Glutamatergic neuron (in vitro differentiated cells): ENCODE results near the gene TFR2. TPM values are rescaled to one million over a fixed set of nuclear protein-coding genes. Genes with fewer than 3 reads are reported as not detected.

ENCODE experiments used
- DNase-seq: peaks from one replicate; pipeline ENCODE4 v3.0.0; 2022
- H3K27ac Mint-ChIP-seq: one replicate; pipeline ENCODE4 v1.8.0; 2020; ENCODE audit warnings: mild to moderate bottlenecking, mixed read lengths, inconsistent platforms; ENCODE audit not compliant: unreplicated experiment
- H3K27me3 Mint-ChIP-seq: one replicate; pipeline ENCODE4 v1.8.0; 2020; ENCODE audit warnings: mild to moderate bottlenecking, moderate library complexity, mixed read lengths, inconsistent platforms; ENCODE audit not compliant: unreplicated experiment
- H3K36me3 Mint-ChIP-seq: one replicate; pipeline ENCODE4 v1.8.0; 2020; ENCODE audit warnings: mild to moderate bottlenecking, mixed read lengths, inconsistent platforms; ENCODE audit not compliant: unreplicated experiment
- H3K4me1 Mint-ChIP-seq: one replicate; pipeline ENCODE4 v1.8.0; 2020; ENCODE audit warnings: mild to moderate bottlenecking, low read depth, mixed read lengths, inconsistent platforms; ENCODE audit not compliant: unreplicated experiment
- H3K4me3 Mint-ChIP-seq: one replicate; pipeline ENCODE4 v1.8.0; 2020; ENCODE audit warnings: mild to moderate bottlenecking, mixed read lengths, inconsistent platforms; ENCODE audit not compliant: unreplicated experiment
- H3K9me3 Mint-ChIP-seq: one replicate; pipeline ENCODE4 v1.8.0; 2020; ENCODE audit warnings: mild to moderate bottlenecking, moderate library complexity, mixed read lengths, inconsistent platforms; ENCODE audit not compliant: unreplicated experiment
- total RNA-seq: library from RNA; stranded (reverse); fragmentation: NEBNext Ultra II Directional; extraction: Animal tissue kit (Norgen Biotek cat#: 25700); gene quantifications from one replicate; pipeline ENCODE4 v1.2.1, GENCODE V29; 2021; ENCODE audit not compliant: unreplicated experiment
- TF ChIP-seq, protein P1 (sequence below): fragments of 200-600 bp; sonication (generic); IDR thresholded peaks from one replicate; pipeline ENCODE4 v1.5.0; 2021; ENCODE audit not compliant: partially characterized antibody, unreplicated experiment

Gene TFR2
- total RNA-seq, 1 donor from 2014 or later = 5.1 TPM

DNA sequence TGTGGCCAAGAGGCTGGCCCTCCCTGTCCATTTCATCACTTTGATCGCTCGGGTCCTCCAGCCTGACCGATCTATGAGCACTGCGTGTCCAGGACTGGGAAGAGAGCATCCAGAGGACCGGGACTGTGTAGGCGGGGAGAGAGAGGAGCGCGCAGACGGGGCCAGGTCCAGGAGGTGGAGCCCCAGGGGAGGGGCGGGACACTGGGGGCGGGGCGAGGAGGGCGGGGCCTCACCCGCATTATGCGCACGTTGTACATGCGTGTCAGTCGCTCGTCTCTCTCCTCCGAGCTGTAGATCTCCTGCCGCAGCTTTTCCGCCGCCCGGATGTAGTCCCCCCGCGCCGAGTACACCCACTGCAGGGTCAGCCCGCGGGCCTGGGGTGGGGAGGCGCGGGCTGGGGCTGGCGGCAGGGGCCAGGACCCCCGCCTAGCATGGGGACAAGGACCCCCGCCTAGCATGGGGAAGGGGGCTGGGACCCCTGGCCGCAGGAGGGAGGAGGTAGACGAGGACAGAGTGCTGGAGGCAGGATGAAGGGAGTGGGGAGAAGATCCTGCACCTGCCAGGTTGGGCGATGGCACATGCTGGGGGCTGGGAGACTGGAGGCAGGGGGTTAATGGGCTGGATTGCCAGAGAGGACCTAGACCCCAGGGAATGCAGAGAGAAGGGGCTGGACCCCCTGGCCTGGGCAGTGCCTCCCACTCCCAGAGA lies 14.7 kb downstream of the TFR2 start:
- no peaks in the 10 kb centered on the region for H3K4me1 Mint-ChIP-seq
- no peak overlapping the region for H3K27ac Mint-ChIP-seq
- peaks cover 5% of the 10 kb centered on the region for H3K9me3 Mint-ChIP-seq
- peak overlapping the region; percentile 76 for H3K4me3 Mint-ChIP-seq
- peaks cover 1% of the 10 kb centered on the region for H3K36me3 Mint-ChIP-seq
- TF ChIP-seq, protein P1, sequence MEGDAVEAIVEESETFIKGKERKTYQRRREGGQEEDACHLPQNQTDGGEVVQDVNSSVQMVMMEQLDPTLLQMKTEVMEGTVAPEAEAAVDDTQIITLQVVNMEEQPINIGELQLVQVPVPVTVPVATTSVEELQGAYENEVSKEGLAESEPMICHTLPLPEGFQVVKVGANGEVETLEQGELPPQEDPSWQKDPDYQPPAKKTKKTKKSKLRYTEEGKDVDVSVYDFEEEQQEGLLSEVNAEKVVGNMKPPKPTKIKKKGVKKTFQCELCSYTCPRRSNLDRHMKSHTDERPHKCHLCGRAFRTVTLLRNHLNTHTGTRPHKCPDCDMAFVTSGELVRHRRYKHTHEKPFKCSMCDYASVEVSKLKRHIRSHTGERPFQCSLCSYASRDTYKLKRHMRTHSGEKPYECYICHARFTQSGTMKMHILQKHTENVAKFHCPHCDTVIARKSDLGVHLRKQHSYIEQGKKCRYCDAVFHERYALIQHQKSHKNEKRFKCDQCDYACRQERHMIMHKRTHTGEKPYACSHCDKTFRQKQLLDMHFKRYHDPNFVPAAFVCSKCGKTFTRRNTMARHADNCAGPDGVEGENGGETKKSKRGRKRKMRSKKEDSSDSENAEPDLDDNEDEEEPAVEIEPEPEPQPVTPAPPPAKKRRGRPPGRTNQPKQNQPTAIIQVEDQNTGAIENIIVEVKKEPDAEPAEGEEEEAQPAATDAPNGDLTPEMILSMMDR = no peak
- peak; percentile 89 for DNase-seq
- peaks cover 15% of the 10 kb centered on the region for H3K27me3 Mint-ChIP-seq

DNA sequence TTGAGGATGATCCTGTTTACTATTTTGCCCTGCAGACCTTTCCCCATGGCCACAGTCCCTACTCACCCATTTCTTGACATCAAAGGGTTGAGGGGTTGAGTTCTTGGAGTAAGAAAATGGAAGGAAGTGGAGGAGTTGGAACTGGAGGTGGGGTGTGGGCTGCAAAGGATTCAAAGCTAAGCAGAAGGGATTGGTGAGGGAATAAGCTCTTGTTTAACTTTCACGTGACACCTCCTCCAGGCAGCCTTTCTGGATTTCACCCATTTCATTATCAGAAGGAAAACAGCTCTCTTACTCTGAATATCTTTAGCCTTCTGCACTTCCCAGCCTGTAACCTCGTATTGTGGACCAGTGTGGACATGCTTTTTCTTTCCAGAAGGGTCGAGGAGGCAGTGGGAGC lies 15.3 kb downstream of the TFR2 start:
- Mint-ChIP-seq H3K9me3 (peaks cover 5% of the 10 kb centered on the region), H3K4me1 (no peaks in the 10 kb centered on the region), H3K36me3 (peaks cover 5% of the 10 kb centered on the region), H3K4me3 (peak overlapping the region; percentile 76), H3K27ac (no peak overlapping the region), H3K27me3 (peaks cover 17% of the 10 kb centered on the region)
- DNase-seq = no peak
- TF ChIP-seq, protein P1 = no peak

DNA sequence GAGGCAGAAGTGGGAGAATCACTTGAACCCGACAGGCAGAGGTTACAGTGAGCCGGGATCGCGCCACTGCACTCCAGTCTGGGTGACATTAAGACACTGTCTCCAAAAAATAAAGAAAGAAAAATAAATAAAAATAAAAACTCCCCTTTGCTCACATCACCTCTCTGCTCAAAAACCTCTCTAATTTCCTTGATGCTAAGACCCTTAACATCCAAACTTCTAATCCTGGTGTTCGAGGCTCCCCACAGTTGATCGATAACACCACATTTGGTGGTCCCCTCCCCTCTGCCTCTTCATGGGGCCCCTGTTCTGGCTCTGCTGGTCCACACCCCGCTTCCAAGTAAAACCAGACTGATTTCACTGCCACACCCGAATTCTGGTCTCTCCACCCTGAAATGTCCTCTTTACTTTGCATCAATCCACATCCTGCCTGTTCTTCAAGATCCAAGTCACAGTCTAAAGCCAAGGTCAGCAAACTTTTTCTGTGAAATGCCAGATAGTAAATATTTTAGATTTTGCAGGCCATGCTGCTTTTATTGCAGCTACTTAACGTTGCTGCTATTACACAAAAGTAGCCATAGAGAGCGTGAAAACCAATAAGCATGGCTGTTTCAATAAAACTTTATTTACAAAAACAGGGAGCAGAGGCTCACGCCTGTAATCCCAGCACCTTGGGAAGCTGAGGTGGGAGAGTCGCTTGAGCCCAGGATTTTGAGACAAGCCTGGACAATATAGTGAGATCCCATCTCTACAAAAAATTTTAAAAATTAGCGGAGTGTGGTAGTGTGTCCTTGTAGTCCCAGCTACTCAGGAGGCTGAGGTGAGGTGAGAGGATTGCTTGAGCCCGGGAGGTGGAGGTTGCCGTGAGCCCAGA lies 17.2 kb downstream of the TFR2 start:
- peaks cover 14% of the 10 kb centered on the region for H3K27me3 Mint-ChIP-seq
- no peak overlapping the region for H3K4me3 Mint-ChIP-seq
- TF ChIP-seq, protein P1 = no peak
- no peak overlapping the region for H3K27ac Mint-ChIP-seq
- peaks cover 3% of the 10 kb centered on the region for H3K9me3 Mint-ChIP-seq
- H3K36me3 Mint-ChIP-seq = peaks cover 5% of the 10 kb centered on the region
- no peak for DNase-seq
- no peaks in the 10 kb centered on the region for H3K4me1 Mint-ChIP-seq

DNA sequence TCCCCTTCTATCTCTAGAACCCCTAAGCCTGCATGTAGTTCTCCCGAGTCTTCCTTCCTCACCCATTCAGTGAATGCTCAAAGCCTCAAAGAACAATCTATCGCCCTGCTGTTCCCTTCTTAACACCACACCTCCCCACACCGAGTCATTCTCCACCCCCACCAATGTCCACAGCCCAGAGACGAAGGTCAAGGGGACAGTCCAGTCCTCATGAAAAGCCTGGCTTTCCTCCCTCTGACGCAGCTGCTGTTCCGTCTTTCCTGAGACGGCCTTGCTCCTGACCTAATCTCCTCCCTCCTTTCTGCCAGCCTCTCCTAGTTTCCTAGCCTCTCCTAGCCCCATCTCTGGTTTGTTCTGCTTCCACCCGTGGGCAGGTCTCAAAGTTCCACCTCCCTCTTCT lies 19.8 kb downstream of the TFR2 start:
- Mint-ChIP-seq H3K36me3 (peaks cover 5% of the 10 kb centered on the region), H3K27ac (peak overlapping the region; percentile 9), H3K9me3 (peaks cover 3% of the 10 kb centered on the region)

More for the DNA sequence above, 19.8 kb downstream of the TFR2 start:
- no peak for DNase-seq
- H3K4me1 Mint-ChIP-seq = no peaks in the 10 kb centered on the region
- H3K4me3 Mint-ChIP-seq = peak overlapping the region; percentile 13
- TF ChIP-seq, protein P1 = no peak
- H3K27me3 Mint-ChIP-seq = peaks cover 11% of the 10 kb centered on the region
